ENCODE results near the gene RRP15. TPM values are rescaled to one million over a fixed set of nuclear protein-coding genes. Genes with fewer than 3 reads are reported as not detected.

Gene RRP15
- total and polyA plus RNA-seq, 9 of the 15 experiments (the other 6 are each of a cell fraction or from before 2014, with no cell fraction given) = 9.5 to 58.1 (median 29.3) TPM

DNA sequence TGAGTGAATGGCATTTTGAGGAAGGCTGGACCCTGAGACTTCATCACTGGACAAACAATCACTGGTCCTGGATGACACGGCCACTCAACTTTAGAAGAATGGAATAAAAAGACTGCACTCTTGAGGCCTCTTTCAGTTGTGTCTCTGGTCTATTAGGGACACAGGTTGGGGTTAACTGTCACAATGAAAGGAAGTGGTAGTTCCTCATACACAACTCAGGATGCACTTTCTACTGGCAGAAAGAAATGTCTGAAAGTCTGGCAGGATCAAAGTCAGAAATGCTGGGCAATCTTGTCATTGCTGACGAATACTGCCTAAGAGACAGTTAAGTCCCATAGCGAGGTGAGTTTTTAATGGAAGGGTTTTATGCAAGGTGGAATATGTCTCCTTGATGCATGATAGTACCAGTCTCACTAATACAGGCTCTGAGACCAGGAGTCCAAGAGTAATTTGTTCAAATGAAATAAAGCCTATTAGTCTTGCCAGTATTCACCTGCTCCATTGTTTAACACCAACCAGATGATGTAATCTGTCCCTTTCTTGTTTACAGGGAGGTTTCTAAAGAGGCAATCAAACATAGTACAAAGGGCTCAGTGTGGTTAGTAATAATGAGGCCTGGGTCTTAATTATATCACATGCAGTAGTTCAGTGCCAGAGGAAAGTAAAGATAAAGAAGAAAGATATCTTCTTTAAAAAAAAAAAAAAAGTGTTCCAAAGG lies 11.2 kb upstream of the RRP15 start:
- Histone ChIP-seq H3K4me3 (no peak overlapping the region), H3K9ac (ENCODE audit: insufficient read depth in 1 of 2, low read depth in 2 of 2, low read length in 2 of 2) (no peak overlapping the region), H3K9me3 (replicated peaks; ENCODE audit: control insufficient read depth, insufficient read depth, low read depth, low read length) (no peaks in the 10 kb centered on the region), H3K27me3 (ENCODE audit: control insufficient read depth in 2 of 2, insufficient read depth in 2 of 2, low read length in 2 of 2) (peaks cover 4 to 8% of the 10 kb centered on the region in 2 experiments; a peak in 1 of 5 replicates), H3K4me1 (replicated peaks in 1 of 2; ENCODE audit: control insufficient read depth in 2 of 2, insufficient read depth in 2 of 2, low read length in 2 of 2) (no peaks in the 10 kb centered on the region; a peak in 1 of 5 replicates), H3K36me3 (ENCODE audit: control insufficient read depth, insufficient read depth, low read length) (no peaks in the 10 kb centered on the region), H3K9me1 (ENCODE audit: control insufficient read depth, insufficient read depth, low read length) (no peaks in the 10 kb centered on the region), H3K4me2 (ENCODE audit: insufficient read depth, low read length) (no peak overlapping the region), H3K27ac (ENCODE audit: extremely low read depth, low read depth, low read length) (no peak overlapping the region), H4K20me1 (replicated peaks; ENCODE audit: control insufficient read depth, insufficient read depth, low read length) (no peaks in the 10 kb centered on the region), H2AFZ (ENCODE audit: low read depth, low read length) (no peak overlapping the region), H3K79me2 (ENCODE audit: control insufficient read depth, insufficient read depth, low read length) (no peaks in the 10 kb centered on the region)
- POLR2A ChIA-PET = no interaction called here
- FAIRE-seq (no peak), DNase-seq (ENCODE audit: extremely low read depth in 1 of 4, low spot score in 3 of 4) (no peak), ATAC-seq (no peak)
- no TSS peak for BruUV-seq (replicated peaks)
- intact Hi-C loops (cut with micrococcal nuclease) = no loop called here
- CTCF ChIA-PET (ENCODE audit: low intra/inter-chr PET ratio) = interaction anchor here (0.6 kb wide), 1 partner anchor 9 kb away, joined by 6 read pairs; no protein-coding TSS in a partner anchor
- no peak for TF ChIP-seq HDAC1 (IDR thresholded peaks at IDR 0.05)
- TF ChIP-seq TEAD1 (CRISPR knock-in tag; IDR thresholded peaks at IDR 0.05) = no peak
- TF ChIP-seq, protein P1, sequence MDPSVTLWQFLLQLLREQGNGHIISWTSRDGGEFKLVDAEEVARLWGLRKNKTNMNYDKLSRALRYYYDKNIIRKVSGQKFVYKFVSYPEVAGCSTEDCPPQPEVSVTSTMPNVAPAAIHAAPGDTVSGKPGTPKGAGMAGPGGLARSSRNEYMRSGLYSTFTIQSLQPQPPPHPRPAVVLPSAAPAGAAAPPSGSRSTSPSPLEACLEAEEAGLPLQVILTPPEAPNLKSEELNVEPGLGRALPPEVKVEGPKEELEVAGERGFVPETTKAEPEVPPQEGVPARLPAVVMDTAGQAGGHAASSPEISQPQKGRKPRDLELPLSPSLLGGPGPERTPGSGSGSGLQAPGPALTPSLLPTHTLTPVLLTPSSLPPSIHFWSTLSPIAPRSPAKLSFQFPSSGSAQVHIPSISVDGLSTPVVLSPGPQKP (CRISPR knock-in tag; IDR thresholded peaks at IDR 0.05) = no peak
- no peak for TF ChIP-seq KLF16 (IDR thresholded peaks at IDR 0.05)
- no peak for TF ChIP-seq FUS (optimal IDR thresholded peaks at IDR 0.05; ENCODE audit: low read depth, low read length)
- TF ChIP-seq FOXA1 (IDR thresholded peaks at IDR 0.05; ENCODE audit: borderline replicate concordance) = no peak
- in situ Hi-C loops (cut with MboI) = no loop called here
- WGBS (ENCODE audit: insufficient coverage, low coverage, missing lambda C conversion rate) = 0% methylated on average over 3 of the region's 3 CpGs

Measured in K562 (cell line).